ENCODE measurements around the gene NPB.

Gene NPB

GRCh38 chr17:81870131-81870980 lies 31.7 kb upstream of the NPB start:
- peak; percentile 36 for DNase-seq

GRCh38 chr17:81870981-81871386 lies 31.1 kb upstream of the NPB start, which contains the start of gene ARHGDIA:
Gene ARHGDIA (minus strand): TSS chr17:81871337. CDS start chr17:81869930, 1,407 bp downstream.
- no peak for DNase-seq

GRCh38 chr17:81871387-81872230 lies 30.4 kb upstream of the NPB start:
- DNase-seq: peak; percentile 93

- no peak for DNase-seq
Measured at GRCh38 chr17:81877569-81877968, 24.5 kb upstream of the NPB start.

GRCh38 chr17:81878294-81878693 lies 23.7 kb upstream of the NPB start:
- no peak for DNase-seq

- DNase-seq: no peak
Measured at GRCh38 chr17:81879121-81879520, 22.9 kb upstream of the NPB start.

GRCh38 chr17:81884520-81884919 lies 17.5 kb upstream of the NPB start:
- DNase-seq: no peak

- no peak for DNase-seq
Measured at GRCh38 chr17:81884968-81885367, 17.1 kb upstream of the NPB start.

- no peak for DNase-seq
Measured at GRCh38 chr17:81885454-81885853, 16.6 kb upstream of the NPB start.

GRCh38 chr17:81885869-81886548 lies 16.0 kb upstream of the NPB start:
- DNase-seq: no peak

GRCh38 chr17:81888105-81888987 lies 13.7 kb upstream of the NPB start:
- DNase-seq: no peak

GRCh38 chr17:81888988-81889595 lies 12.9 kb upstream of the NPB start:
- no peak for DNase-seq

- no peak for DNase-seq
Measured at GRCh38 chr17:81889602-81890001, 12.4 kb upstream of the NPB start.

GRCh38 chr17:81890447-81891302 lies 11.4 kb upstream of the NPB start:
- no peak for DNase-seq

GRCh38 chr17:81891303-81891552 lies 10.8 kb upstream of the NPB start:
- no peak for DNase-seq

GRCh38 chr17:81895400-81895799 lies 6.6 kb upstream of the NPB start:
- no peak for DNase-seq

- DNase-seq: no peak
Measured at GRCh38 chr17:81898029-81898866, 3.8 kb upstream of the NPB start.

- no peak for DNase-seq
Measured at GRCh38 chr17:81898885-81899284, 3.2 kb upstream of the NPB start.

GRCh38 chr17:81899514-81900166 lies 2.4 kb upstream of the NPB start:
- no peak for DNase-seq

Measured in CD4-positive, alpha-beta T cell treated with Interleukin-4 for 4 hours (primary cell).